Endothelial cell of umbilical vein (primary cell): ENCODE measurements around the gene ARFGAP3. TPM values are rescaled to one million over a fixed set of nuclear protein-coding genes. Genes with fewer than 3 reads are reported as not detected.

Source experiments
- BruUV-seq: library from RNA; stranded (reverse); fragments of 400-500 nt; replicated peaks from 2 replicates; lab custom pipeline; 2021; lab: Mats Ljungman, UMichigan
- CTCF ChIA-PET: fragments of 300-600, 350-600 bp; sonication (Branson Sonifier 250); formaldehyde crosslinking; loops from one replicate; lab custom pipeline; 2021; ENCODE audit warnings: antibody characterized with exemption, inconsistent platforms; lab: Charles Lee
- POLR2A ChIA-PET: fragments of 300-600, 350-600 bp; sonication (Branson Sonifier 250); formaldehyde crosslinking; loops from one replicate; lab custom pipeline; 2021; ENCODE audit warnings: antibody characterized with exemption, inconsistent platforms; lab: Charles Lee
- DNase-seq: peaks from one replicate; pipeline ENCODE4 v3.0.0-alpha.2; 2011; ENCODE audit warnings: low read depth, low spot score
- FAIRE-seq: peaks from 2 replicates; lab custom pipeline; 2011; peaks lifted over from hg19 to GRCh38; lab: Jason Lieb, UNC
- H2AFZ ChIP-seq: 2 replicates; pipeline ENCODE4 v1.6.0; 2012; ENCODE audit warnings: low read depth, low read length, control low read depth, inconsistent platforms
- H3K27ac ChIP-seq: 2 replicates; pipeline ENCODE4 v1.5.1; 2011; ENCODE audit warnings: low read depth, mild to moderate bottlenecking, control low read depth, low read length, moderate library complexity; ENCODE audit not compliant: insufficient read depth
- H3K27me3 ChIP-seq, 2 experiments: 2 replicates each; pipeline versions ENCODE4 v1.6.0 to v1.6.1; 2011; ENCODE audit warnings: low read length in 2 of 2, mixed read lengths in 1 of 2; ENCODE audit not compliant: control insufficient read depth in 2 of 2, insufficient read depth in 2 of 2
- H3K36me3 ChIP-seq, 2 experiments: 2 replicates in 1 of 2; 3 replicates in 1 of 2; pipeline ENCODE4 v1.5.1; 2011; ENCODE audit warnings: low read length in 2 of 2, mild to moderate bottlenecking in 1 of 2, moderate library complexity in 1 of 2; ENCODE audit not compliant: control insufficient read depth in 2 of 2, insufficient read depth in 2 of 2; ENCODE audit errors: extremely low read depth in 1 of 2
- H3K4me1 ChIP-seq: 3 replicates; pipeline ENCODE4 v1.5.1; 2011; ENCODE audit warnings: mild to moderate bottlenecking, low read length; ENCODE audit not compliant: control insufficient read depth, insufficient read depth; ENCODE audit errors: extremely low read depth
- H3K4me2 ChIP-seq: 2 replicates; pipeline ENCODE4 v1.6.1; 2011; ENCODE audit warnings: low read length, control low read depth, mixed read lengths; ENCODE audit not compliant: insufficient read depth
- H3K4me3 ChIP-seq, 3 experiments: fragments of 200-600 bp in 1 of 3; sonication (generic), shearing (Covaris generic) in 1 of 3; replicated peaks in 1 of 3; 2 replicates each; pipeline ENCODE4 v1.5.1; 2011 to 2016; ENCODE audit warnings: control low read depth in 3 of 3, low read length in 3 of 3, mild to moderate bottlenecking in 2 of 3, inconsistent platforms in 1 of 3, low read depth in 1 of 3, moderate library complexity in 1 of 3; ENCODE audit not compliant: insufficient read depth in 1 of 3
- H3K79me2 ChIP-seq: 2 replicates; pipeline ENCODE4 v1.6.0; 2012; ENCODE audit warnings: low read length, inconsistent platforms; ENCODE audit not compliant: control insufficient read depth, insufficient read depth
- H3K9ac ChIP-seq: replicated peaks from 2 replicates; pipeline ENCODE3; 2011; ENCODE audit warnings: low read length, control low read depth; ENCODE audit not compliant: insufficient read depth; ENCODE audit errors: extremely low read depth
- H3K9me1 ChIP-seq: replicated peaks from 3 replicates; pipeline ENCODE4 v1.6.0; 2011; ENCODE audit warnings: mild to moderate bottlenecking, low read length; ENCODE audit not compliant: control insufficient read depth, insufficient read depth; ENCODE audit errors: extremely low read depth
- H3K9me3 ChIP-seq: replicated peaks from 2 replicates; pipeline ENCODE4 v1.5.1; 2012; ENCODE audit warnings: low read length, inconsistent platforms; ENCODE audit not compliant: control insufficient read depth, insufficient read depth
- H4K20me1 ChIP-seq: replicated peaks from 2 replicates; pipeline ENCODE3; 2011; ENCODE audit warnings: mild to moderate bottlenecking, low read length; ENCODE audit not compliant: control insufficient read depth, insufficient read depth; ENCODE audit errors: extremely low read depth
- CTCF ChIP-seq, 2 donors: IDR thresholded peaks; 1 replicate in 1 of 2; 2 replicates in 1 of 2; pipeline ENCODE4 v1.5.1; 2011; ENCODE audit warnings: low read length in 2 of 2, mild to moderate bottlenecking in 2 of 2, moderate library complexity in 2 of 2, control low read depth in 1 of 2, inconsistent platforms in 1 of 2, low read depth in 1 of 2; ENCODE audit not compliant: insufficient read depth in 1 of 2; ENCODE audit errors: extremely low read depth in 1 of 2
- EZH2 ChIP-seq: IDR thresholded peaks from 2 replicates; pipeline ENCODE4 v1.6.1; 2012; ENCODE audit warnings: borderline replicate concordance, low read depth, mild to moderate bottlenecking, moderate library complexity, low read length, inconsistent platforms; ENCODE audit not compliant: severe bottlenecking
- FOS ChIP-seq: IDR thresholded peaks from 2 replicates; pipeline ENCODE4 v1.6.1; 2011; ENCODE audit warnings: mild to moderate bottlenecking, low read length, moderate library complexity, borderline replicate concordance; ENCODE audit not compliant: insufficient read depth
- GATA2 ChIP-seq: IDR thresholded peaks from 2 replicates; pipeline ENCODE4 v1.7.0; 2011; ENCODE audit warnings: low read depth, mild to moderate bottlenecking, moderate library complexity, mixed read lengths, low read length; ENCODE audit not compliant: insufficient read length, insufficient read depth
- JUN ChIP-seq: IDR thresholded peaks from 2 replicates; pipeline ENCODE4 v1.6.1; 2011; ENCODE audit warnings: borderline replicate concordance, low read depth; ENCODE audit not compliant: insufficient read length, insufficient read depth
- MAX ChIP-seq: IDR thresholded peaks from 2 replicates; pipeline ENCODE4 v1.6.1; 2011; ENCODE audit not compliant: insufficient read depth, insufficient read length
- MYC ChIP-seq: IDR thresholded peaks from one replicate; pipeline ENCODE4 v1.6.1; 2011; ENCODE audit warnings: mild to moderate bottlenecking, low read depth, low read length
- POLR2A ChIP-seq: IDR thresholded peaks from 2 replicates; pipeline ENCODE4 v1.6.1; 2012; ENCODE audit warnings: low read depth, mild to moderate bottlenecking, control low read depth, low read length
- POLR2AphosphoS5 ChIP-seq: IDR thresholded peaks from 2 replicates; pipeline ENCODE4 v1.6.1; 2012; ENCODE audit warnings: low read depth, mild to moderate bottlenecking, control low read depth, low read length, moderate library complexity; ENCODE audit not compliant: insufficient read depth
- dilution Hi-C: fragments of 300-500 bp; cut with MboI; formaldehyde crosslinking; loops from one replicate; pipeline ENCODE4 v1.15.0; 2019; ENCODE audit warnings: low sequenced_read_pairs; ENCODE audit not compliant: extremely low pct_ligation_motif_present
- intact Hi-C: fragments of 100-400 bp; cut with micrococcal nuclease; formaldehyde crosslinking; loops from one replicate; pipeline ENCODE4 v1.10.0; 2022
- polyA plus RNA-seq, 4 experiments: library from polyadenylated mRNA; depleted of rRNA in 3 of 4; stranded (reverse) in 3 of 4; unstranded in 1 of 4; fragments of >200 nt; gene quantifications; 2 replicates each; pipeline versions ENCODE4 v1.2.1 to v1.2.3, GENCODE V29; 2011 to 2012; ENCODE audit warnings: missing spikeins in 1 of 4
- total RNA-seq: library from RNA; stranded (reverse); gene quantifications from 2 replicates; pipeline ENCODE4 v1.2.3, GENCODE V29; 2021

The ARFGAP3 gene
- total and polyA plus RNA-seq, 2 donors (not counting 3 experiments of a cell fraction or from before 2014, with no cell fraction given) = 29.1 to 33.4 TPM

- intact Hi-C loops = no loop called here
- H3K9me3 ChIP-seq = no peaks in the 10 kb centered on the region
- peaks cover 4% of the 10 kb centered on the region for H3K79me2 ChIP-seq
- no peak overlapping the region for H3K9ac ChIP-seq
- no peak overlapping the region for H3K27ac ChIP-seq
- no peaks in the 10 kb centered on the region for H3K27me3 ChIP-seq
- H3K4me3 ChIP-seq = no peak overlapping the region
- DNase-seq (no peak), FAIRE-seq (no peak)
- ChIA-PET POLR2A (no interaction called here), CTCF (interaction anchor here (0.9 to 1.8 kb wide), 4 partner anchors 9 to 165 kb away, joined by 3 to 6 read pairs (median 3); no protein-coding TSS in a partner anchor)
- peaks cover 0 to 7% of the 10 kb centered on the region in 2 experiments for H3K36me3 ChIP-seq
- H4K20me1 ChIP-seq = no peaks in the 10 kb centered on the region
- no TSS peak for BruUV-seq
- no peaks in the 10 kb centered on the region for H3K9me1 ChIP-seq
- TF ChIP-seq GATA2 (no peak), MAX (no peak), MYC (no peak), JUN (no peak), POLR2AphosphoS5 (no peak), CTCF (IDR thresholded peaks at IDR 0.05; ENCODE audit: extremely low read depth in 1 of 2, insufficient read depth in 1 of 2, low read depth in 1 of 2, low read length in 2 of 2) (no peak), POLR2A (no peak), FOS (no peak), EZH2 (no peak)
- H3K4me2 ChIP-seq = no peak overlapping the region
- dilution Hi-C loops = no loop called here
- no peak overlapping the region for H2AFZ ChIP-seq
- H3K4me1 ChIP-seq = no peaks in the 10 kb centered on the region
These were observed 38.5 kb upstream of the ARFGAP3 start for GRCh38 chr22:42895541-42895981.
